ENCODE results near the gene BMP10. TPM values are rescaled to one million over a fixed set of nuclear protein-coding genes. Genes with fewer than 3 reads are reported as not detected.

Gene BMP10
- total RNA-seq, 1 experiment from 2014 or later = not detected

- DNase-seq (ENCODE audit: low read depth) = no peak
Measured at GRCh38 chr2:68817306-68817705, 53.9 kb downstream of the BMP10 start.

Other genes with a start within 250 kb of the BMP10 start
- gene PROKR1, start 227.8 kb downstream of the BMP10 start, total RNA-seq (2014; rRNA removed) = not detected in 2 replicates
- 0.13 TPM in 1 of 2 replicates, not detected in the other for gene ARHGAP25, start 136.6 kb downstream of the BMP10 start, total RNA-seq (2014; rRNA removed)
- not detected in 2 replicates for gene GKN2, start 81.5 kb upstream of the BMP10 start, total RNA-seq (2014; rRNA removed)
- not detected in 2 replicates for gene GKN1, start 103.2 kb upstream of the BMP10 start, total RNA-seq (2014; rRNA removed)
- gene ANTXR1, start 141.8 kb upstream of the BMP10 start, total RNA-seq (2014; rRNA removed) = 181 and 209 TPM in 2 replicates